HG02642 (cell line): ENCODE measurements around the gene GNE.

Experiments used
- ATAC-seq: cut with Tn5 transposase; IDR thresholded peaks from one replicate; pipeline ENCODE4 v1.9.1; 2021; ENCODE audit warnings: mild to moderate bottlenecking; ENCODE audit not compliant: unreplicated experiment, poor library complexity

Gene GNE

DNA sequence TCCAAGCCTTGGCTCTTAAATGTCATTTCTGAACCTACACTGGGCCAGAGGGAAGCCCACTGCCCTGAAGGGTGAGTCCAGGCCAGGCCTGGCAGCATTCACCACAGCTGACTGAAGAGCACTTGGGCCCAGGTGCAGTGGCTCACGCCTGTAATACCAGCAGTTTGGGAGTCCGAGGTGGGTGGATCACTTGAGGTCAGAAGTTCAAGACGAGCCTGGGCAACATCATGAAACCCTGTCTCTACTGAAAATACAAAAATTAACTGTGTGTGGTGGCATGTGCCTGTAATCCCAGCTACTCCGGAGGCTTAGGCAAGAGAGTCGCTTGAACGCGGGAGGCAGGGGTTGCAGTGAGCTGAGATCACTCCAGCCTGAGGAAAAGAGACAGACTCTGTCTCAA is 84.0 kb downstream of the GNE start:
- no peak for ATAC-seq

DNA sequence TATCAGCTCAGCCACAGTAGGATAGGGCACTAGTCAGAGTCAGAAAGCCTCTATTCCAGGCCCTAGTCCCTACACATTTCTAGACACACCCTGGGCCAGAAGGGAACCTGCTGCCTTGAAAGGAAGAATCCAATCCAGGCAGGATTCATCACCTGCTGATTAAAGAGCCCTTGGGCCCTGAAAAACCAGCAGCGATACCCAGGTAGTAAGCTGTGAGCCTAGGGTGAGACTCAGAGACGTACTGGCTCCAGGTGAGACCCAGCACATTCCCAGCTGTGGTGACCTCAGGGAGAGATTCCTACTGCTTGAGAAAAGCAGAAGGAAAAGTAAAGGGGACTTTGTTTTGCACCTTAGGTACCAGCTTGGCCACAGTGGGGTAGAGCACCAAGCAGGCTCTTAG is 84.4 kb downstream of the GNE start:
- no peak for ATAC-seq

DNA sequence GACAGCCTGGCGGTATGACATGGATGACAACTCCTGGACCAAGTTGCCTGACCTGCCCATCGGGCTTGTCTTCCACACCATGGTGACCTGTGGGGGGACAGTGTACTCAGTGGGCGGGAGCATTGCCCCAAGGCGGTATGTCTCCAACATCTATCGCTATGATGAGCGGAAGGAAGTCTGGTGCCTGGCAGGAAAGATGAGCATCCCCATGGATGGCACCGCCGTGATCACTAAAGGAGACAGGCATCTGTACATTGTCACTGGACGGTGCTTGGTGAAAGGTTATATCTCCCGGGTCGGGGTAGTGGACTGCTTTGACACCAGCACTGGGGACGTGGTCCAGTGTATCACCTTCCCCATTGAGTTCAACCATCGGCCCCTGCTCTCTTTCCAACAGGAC is 87.7 kb downstream of the GNE start:
- no peak for ATAC-seq

DNA sequence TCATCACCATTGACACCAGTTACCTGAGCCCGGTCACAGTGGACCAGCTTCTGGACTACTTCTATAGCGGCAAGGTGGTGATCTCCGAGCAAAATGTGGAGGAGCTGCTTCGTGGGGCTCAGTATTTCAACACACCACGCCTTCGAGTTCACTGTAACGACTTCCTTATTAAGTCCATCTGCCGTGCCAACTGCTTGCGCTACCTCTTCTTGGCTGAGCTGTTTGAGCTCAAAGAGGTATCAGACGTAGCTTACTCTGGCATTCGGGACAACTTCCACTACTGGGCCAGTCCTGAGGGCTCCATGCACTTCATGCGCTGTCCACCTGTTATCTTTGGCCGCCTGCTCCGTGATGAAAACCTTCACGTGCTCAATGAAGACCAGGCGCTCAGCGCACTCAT is 88.5 kb downstream of the GNE start:
- ATAC-seq = no peak

DNA sequence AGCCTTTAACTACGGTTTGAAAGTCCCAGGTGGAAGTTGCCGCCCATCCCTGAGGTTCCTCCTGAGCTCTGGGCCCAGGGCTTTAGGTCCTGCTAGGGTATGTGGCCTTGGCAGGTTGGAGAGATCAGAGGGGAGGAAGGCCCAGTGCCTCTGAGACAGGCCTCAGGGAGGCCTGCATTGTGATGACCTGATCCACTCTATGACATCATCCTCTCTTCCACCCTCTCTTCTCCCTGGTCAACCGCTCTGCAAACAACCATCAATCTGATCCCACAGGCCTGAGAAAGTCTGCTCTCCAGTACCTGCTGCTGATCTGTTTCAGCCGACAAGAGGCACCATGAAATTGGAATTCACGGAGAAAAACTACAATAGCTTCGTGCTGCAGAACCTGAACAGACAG is 89.1 kb downstream of the GNE start, which contains the start of gene CCIN:
TSS of gene CCIN (plus strand) at position 223 of the 400 bp plus-strand sequence. CDS start at position 338, 115 bp downstream.
- ATAC-seq = no peak

DNA sequence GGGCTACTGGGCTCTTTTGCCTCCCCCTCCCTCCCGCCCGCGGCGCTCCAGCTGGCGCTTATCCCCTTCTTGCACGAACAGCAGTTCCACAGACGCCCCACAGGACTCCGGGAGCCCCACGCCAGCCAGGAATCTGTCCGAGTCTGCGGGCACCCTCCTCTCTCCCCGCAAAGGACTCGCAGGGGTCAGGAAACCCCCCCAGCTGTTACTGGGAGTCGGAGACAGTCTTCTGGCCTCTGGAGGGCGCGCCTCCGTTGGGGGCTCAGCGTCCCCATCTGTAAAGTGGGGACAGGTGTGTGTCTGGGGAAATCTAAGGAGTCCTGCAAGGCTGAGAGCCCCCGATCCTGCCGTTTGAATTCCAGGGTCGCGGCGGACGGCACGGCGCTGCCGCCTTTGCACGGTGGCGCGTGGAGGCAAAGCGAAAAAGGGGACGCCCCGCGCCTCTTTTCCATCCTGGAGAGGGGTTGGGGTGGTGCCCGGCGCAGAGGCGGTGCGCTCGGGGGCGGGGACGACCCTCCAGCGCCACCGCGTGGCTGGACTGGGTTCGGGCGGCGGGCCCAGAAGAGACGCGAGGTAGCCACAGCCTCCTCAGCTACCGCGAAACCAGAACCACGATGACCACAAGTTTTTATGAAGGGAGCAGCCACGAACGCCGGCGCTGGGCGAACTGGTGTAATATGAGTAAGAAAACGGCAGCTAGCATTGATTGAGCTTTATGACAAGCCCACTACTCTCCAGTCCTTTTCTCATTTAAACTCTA is 91.9 kb downstream of the GNE start:
- peak; percentile 87 for ATAC-seq

DNA sequence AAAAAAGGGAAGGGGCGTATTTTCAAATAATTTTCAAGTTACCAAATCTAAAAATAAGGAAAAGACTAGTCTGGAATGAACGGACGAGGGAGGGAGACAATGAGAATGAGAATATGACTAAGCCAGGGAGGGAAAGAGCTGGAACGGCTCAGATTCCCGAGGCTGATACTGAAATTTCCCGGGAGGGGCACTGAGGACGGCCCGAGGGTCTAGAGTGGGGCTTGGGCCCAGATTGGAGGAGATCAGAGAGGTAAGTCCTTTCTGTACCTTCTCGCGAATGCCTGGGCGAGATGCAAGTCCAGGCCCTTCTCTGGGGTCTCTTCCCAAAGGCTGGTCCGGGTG is 92.5 kb downstream of the GNE start:
- ATAC-seq = no peak

DNA sequence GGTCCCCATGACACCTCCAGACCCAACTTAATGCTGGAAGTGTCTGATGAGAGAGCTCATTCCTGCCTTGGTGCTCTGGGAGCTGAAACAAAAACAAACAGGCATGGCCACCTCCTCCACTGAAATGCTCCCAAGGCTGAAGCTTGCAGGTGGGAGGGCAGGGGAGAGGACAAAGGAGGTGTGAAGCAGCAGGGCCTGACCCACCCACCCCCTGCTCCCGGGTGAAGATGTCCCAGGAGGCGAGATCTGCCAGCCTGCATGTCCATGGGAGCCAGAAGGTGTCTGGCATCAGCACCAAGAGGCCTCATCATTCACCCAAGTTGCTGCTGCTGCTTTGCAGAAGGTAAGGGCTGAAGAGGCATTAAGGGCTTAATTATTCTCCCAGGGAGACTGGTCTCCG is 93.3 kb downstream of the GNE start:
- ATAC-seq = no peak
